ENCODE data around the gene GDF15. TPM values are rescaled to one million over a fixed set of nuclear protein-coding genes. Genes with fewer than 3 reads are reported as not detected.
A peak's percentile ranks its signal among the peaks of the same experiment; 100 is the strongest.

GDF15 gene
- polyA plus RNA-seq, 1 donor from 2014 or later = not detected

DNA sequence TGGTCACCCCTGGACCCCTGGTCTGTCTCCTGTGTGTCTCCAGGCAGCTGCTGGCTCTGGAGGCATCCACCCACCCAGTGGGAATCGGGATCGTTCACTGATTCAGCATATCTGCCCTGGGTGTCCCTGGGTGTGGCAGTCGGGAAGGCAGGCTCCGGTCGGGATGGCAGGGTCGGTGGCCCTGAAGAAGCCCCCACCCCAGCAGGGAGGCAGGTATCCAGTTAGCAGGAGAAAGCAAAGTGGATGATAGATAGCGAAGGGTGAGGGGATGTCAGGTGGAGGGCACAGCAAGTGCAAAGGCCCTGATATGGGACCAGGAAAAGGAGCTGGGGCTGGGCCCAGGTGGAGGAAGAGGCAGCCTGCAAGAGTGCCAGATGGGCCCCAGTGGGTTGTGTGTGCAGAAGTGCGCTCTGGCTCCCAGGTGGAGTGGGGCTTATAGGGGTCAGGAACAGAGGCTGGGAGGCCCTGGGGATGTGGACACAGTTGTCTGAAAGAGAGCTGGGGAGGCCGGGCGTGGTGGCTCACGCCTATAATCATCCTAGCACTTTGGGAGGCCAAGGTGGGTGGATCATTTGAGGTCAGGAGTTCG, 35.5 kb downstream of the GDF15 start:
- no peaks in the 10 kb centered on the region for H3K9me3 ChIP-seq (ENCODE audit: low read length)
- H2AFZ ChIP-seq (ENCODE audit: low read depth, low read length) = no peak overlapping the region
- no peak overlapping the region for H3K9ac ChIP-seq (ENCODE audit: low read length)
- peak overlapping the region; percentile 88 for H3K4me3 ChIP-seq (ENCODE audit: low read length)
- H3K27me3 ChIP-seq (ENCODE audit: insufficient read depth, low read depth, low read length) = no peaks in the 10 kb centered on the region
- H3K36me3 ChIP-seq (ENCODE audit: insufficient read depth, low read length) = no peaks in the 10 kb centered on the region
- H4K20me1 ChIP-seq (ENCODE audit: insufficient read depth) = no peaks in the 10 kb centered on the region
- no peaks in the 10 kb centered on the region for H3K9me2 ChIP-seq (ENCODE audit: insufficient read depth, low read length)
- no peak overlapping the region for H3K27ac ChIP-seq (ENCODE audit: low read length)
- H3F3A ChIP-seq (ENCODE audit: insufficient read depth, low read length, poor library complexity, severe bottlenecking) = peaks cover 3% of the 10 kb centered on the region
- TF ChIP-seq POLR2AphosphoS5 (IDR thresholded peaks at IDR 0.05) (no peak), EP300 (conservative IDR thresholded peaks at IDR 0.05; ENCODE audit: poor library complexity, severe bottlenecking) (no peak), TAF1 (IDR thresholded peaks at IDR 0.05; ENCODE audit: low read depth) (no peak), REST (IDR thresholded peaks at IDR 0.05; ENCODE audit: borderline replicate concordance) (no peak), RAD21 (conservative IDR thresholded peaks at IDR 0.05) (no peak), CTCF (IDR thresholded peaks at IDR 0.05; ENCODE audit: poor library complexity, severe bottlenecking) (no peak), SMC3 (conservative IDR thresholded peaks at IDR 0.05; ENCODE audit: poor library complexity) (no peak), MXI1 (conservative IDR thresholded peaks at IDR 0.05; ENCODE audit: poor library complexity, severe bottlenecking) (no peak)
- peaks cover 30% of the 10 kb centered on the region for H3K79me2 ChIP-seq (replicated peaks; ENCODE audit: insufficient read depth, low read length)
- H3K4me2 ChIP-seq (ENCODE audit: low read length) = no peak overlapping the region

DNA sequence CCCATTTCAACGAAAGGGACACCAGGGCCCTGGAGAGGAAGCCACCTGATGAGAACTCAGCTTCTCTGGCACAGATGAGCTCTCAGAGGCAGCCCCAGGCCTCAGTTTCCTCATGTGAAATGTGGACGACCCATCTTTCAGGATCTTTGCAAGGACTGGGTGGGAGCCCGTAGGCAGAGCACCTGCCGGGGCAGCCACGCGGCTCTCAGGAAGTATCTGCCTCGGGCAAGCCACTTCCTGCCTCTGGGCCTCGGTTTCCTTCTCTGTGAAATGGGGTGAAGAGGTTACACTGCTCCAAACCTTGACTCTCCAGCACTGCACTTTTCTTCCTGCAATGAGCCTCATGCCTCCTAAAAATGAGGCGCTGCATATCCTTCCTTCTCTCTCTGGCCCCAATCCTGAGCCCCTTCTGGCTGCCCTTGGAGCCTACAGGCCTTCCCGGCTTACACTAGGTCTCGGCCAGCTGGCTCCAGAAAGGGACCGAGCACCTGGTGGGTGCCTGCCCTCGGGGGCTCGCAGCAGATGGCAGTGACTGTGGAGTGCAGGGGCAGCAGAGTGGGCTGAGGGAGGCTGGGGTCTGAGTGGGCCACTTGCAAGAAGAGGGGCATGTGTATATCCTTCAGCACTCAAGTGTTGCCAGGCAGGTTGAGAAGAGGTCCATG, 36.7 kb downstream of the GDF15 start:
- TF ChIP-seq EP300 (conservative IDR thresholded peaks at IDR 0.05; ENCODE audit: poor library complexity, severe bottlenecking) (no peak), MXI1 (conservative IDR thresholded peaks at IDR 0.05; ENCODE audit: poor library complexity, severe bottlenecking) (no peak), REST (IDR thresholded peaks at IDR 0.05; ENCODE audit: borderline replicate concordance) (no peak), SMC3 (conservative IDR thresholded peaks at IDR 0.05; ENCODE audit: poor library complexity) (no peak), CTCF (IDR thresholded peaks at IDR 0.05; ENCODE audit: poor library complexity, severe bottlenecking) (no peak), TAF1 (IDR thresholded peaks at IDR 0.05; ENCODE audit: low read depth) (no peak), POLR2AphosphoS5 (IDR thresholded peaks at IDR 0.05) (no peak), EZH2 (IDR thresholded peaks at IDR 0.05; ENCODE audit: borderline replicate concordance, insufficient read depth, low read length, poor library complexity, severe bottlenecking) (no peak), RAD21 (conservative IDR thresholded peaks at IDR 0.05) (no peak)
- Histone ChIP-seq H3K9ac (ENCODE audit: low read length) (no peak overlapping the region), H2AFZ (ENCODE audit: low read depth, low read length) (no peak overlapping the region), H3K4me3 (ENCODE audit: low read length) (no peak overlapping the region), H4K20me1 (ENCODE audit: insufficient read depth) (no peaks in the 10 kb centered on the region), H3K27me3 (ENCODE audit: insufficient read depth, low read depth, low read length) (no peaks in the 10 kb centered on the region), H3K27ac (ENCODE audit: low read length) (no peak overlapping the region), H3K9me2 (ENCODE audit: insufficient read depth, low read length) (no peaks in the 10 kb centered on the region), H3F3A (ENCODE audit: insufficient read depth, low read length, poor library complexity, severe bottlenecking) (no peaks in the 10 kb centered on the region), H3K4me2 (ENCODE audit: low read length) (no peak overlapping the region), H3K79me2 (replicated peaks; ENCODE audit: insufficient read depth, low read length) (peaks cover 30% of the 10 kb centered on the region), H3K36me3 (ENCODE audit: insufficient read depth, low read length) (no peaks in the 10 kb centered on the region), H3K9me3 (ENCODE audit: low read length) (no peaks in the 10 kb centered on the region)
